A549 (cell line): Measurements from ENCODE around the gene PRR13. TPM values are rescaled to one million over a fixed set of nuclear protein-coding genes. Genes with fewer than 3 reads are reported as not detected.
"Not testable (repeated sequence)": the region's sequence is repeated elsewhere in the genome, so short reads cannot be mapped to it uniquely, and the experiment has no call there.

Experiments used
- ATAC-seq, 2 experiments: fragments of 200-7000 bp in 1 of 2; fragments of >200 bp in 1 of 2; cut with Nextera tagmentation in 1 of 2; cut with Tn5 transposase in 1 of 2; 3 replicates each; pipeline versions ENCODE4 v1.8.0 to v1.9.1; 2018 to 2020; ENCODE audit warnings: mild to moderate bottlenecking in 1 of 2, moderate library complexity in 1 of 2
- CTCF ChIA-PET: fragments of 300-600 bp; sonication (Branson Sonifier 250); formaldehyde crosslinking; extraction: SDS; loops from one replicate; lab custom pipeline; 2021; ENCODE audit warnings: antibody characterized with exemption, inconsistent platforms; lab: Yijun Ruan, JAX
- POLR2A ChIA-PET: fragments of 350-600 bp; formaldehyde crosslinking; extraction: SDS; loops from one replicate; lab custom pipeline; 2021; ENCODE audit warnings: antibody characterized with exemption, inconsistent platforms; lab: Yijun Ruan, JAX
- DNase-seq, 2 experiments: peaks; one replicate each; pipeline versions ENCODE4 v3.0.0 to v3.0.0-alpha.2; 2011 to 2016; ENCODE audit warnings: low read depth in 1 of 2, low spot score in 1 of 2
- FAIRE-seq: peaks from 2 replicates; lab custom pipeline; 2011; peaks lifted over from hg19 to GRCh38; lab: Jason Lieb, UNC
- H3K27ac ChIP-seq, 2 experiments: fragments of >200 bp; sonication (Bioruptor Twin); formaldehyde crosslinking; 3 replicates each; pipeline ENCODE4 v1.5.1; 2016 to 2017
- H3K4me1 ChIP-seq: fragments of >200 bp; sonication (Bioruptor Twin); formaldehyde crosslinking; 3 replicates; pipeline ENCODE4 v1.6.1; 2016
- H3K4me2 ChIP-seq: fragments of >200 bp; sonication (Bioruptor Twin); formaldehyde crosslinking; 3 replicates; pipeline ENCODE4 v1.6.1; 2016
- H3K4me3 ChIP-seq: fragments of >200 bp; sonication (Bioruptor Twin); formaldehyde crosslinking; 3 replicates; pipeline ENCODE4 v1.5.1; 2016
- H3K9me3 ChIP-seq: fragments of >200 bp; sonication (Bioruptor Twin); formaldehyde crosslinking; 3 replicates; pipeline ENCODE4 v1.6.1; 2016
- ATOH8 ChIP-seq: fragments of 250-450 bp; sonication (Bioruptor Pico); IDR thresholded peaks from 2 replicates; pipeline ENCODE4 v1.5.0; 2020; ENCODE audit warnings: low read depth, mild to moderate bottlenecking, moderate library complexity
- BCL3 ChIP-seq: fragments of >200 bp; sonication (Bioruptor Twin); formaldehyde crosslinking; IDR thresholded peaks from 3 replicates; pipeline ENCODE4 v1.6.1; 2016
- CBX2 ChIP-seq: fragments of 200-600 bp; sonication (generic); IDR thresholded peaks from 2 replicates; pipeline ENCODE4 v1.6.1; 2016; ENCODE audit warnings: low read depth, mild to moderate bottlenecking, borderline replicate concordance
- CEBPB ChIP-seq, 2 experiments: fragments of >200 bp in 1 of 2; sonication (Bioruptor Twin) in 1 of 2; formaldehyde crosslinking in 1 of 2; IDR thresholded peaks; 2 replicates each; pipeline ENCODE4 v1.6.1; 2012 to 2016
- CHD4 ChIP-seq: fragments of 200-600 bp; sonication (generic); IDR thresholded peaks from 2 replicates; pipeline ENCODE4 v1.6.1; 2016; ENCODE audit warnings: antibody characterized with exemption, mild to moderate bottlenecking, borderline replicate concordance
- E2F6 ChIP-seq: IDR thresholded peaks from 2 replicates; pipeline ENCODE4 v1.6.1; 2012; ENCODE audit warnings: low read depth, borderline replicate concordance
- EHF ChIP-seq: fragments of 250-450 bp; sonication (Bioruptor Pico); IDR thresholded peaks from 2 replicates; pipeline ENCODE4 v1.5.0; 2020; ENCODE audit warnings: mild to moderate bottlenecking
- EHMT2 ChIP-seq: fragments of 200-600 bp; sonication (generic); IDR thresholded peaks from 2 replicates; pipeline ENCODE4 v1.6.1; 2016; ENCODE audit warnings: antibody characterized with exemption, low read depth, mild to moderate bottlenecking, moderate library complexity
- ELK1 ChIP-seq: fragments of 150-350 bp; IDR thresholded peaks from 2 replicates; pipeline ENCODE4 v1.6.1; 2014; ENCODE audit warnings: low read depth, mild to moderate bottlenecking, low read length
- EP300 ChIP-seq, 2 experiments: fragments of >200 bp; sonication (Bioruptor Twin); formaldehyde crosslinking; IDR thresholded peaks; 2 replicates in 1 of 2; 3 replicates in 1 of 2; pipeline ENCODE4 v1.6.1; 2016 to 2017
- FOSB ChIP-seq: fragments of 250-450 bp; sonication (Bioruptor Pico); IDR thresholded peaks from 2 replicates; pipeline ENCODE4 v1.5.0; 2020; ENCODE audit warnings: mild to moderate bottlenecking, moderate library complexity
- FOSL2 ChIP-seq, 2 experiments: fragments of 450-650 bp in 1 of 2; fragments of >200 bp in 1 of 2; sonication (Bioruptor Twin) in 1 of 2; formaldehyde crosslinking; IDR thresholded peaks; 2 replicates each; pipeline versions ENCODE4 v1.5.0 to v1.6.1; 2016 to 2020; ENCODE audit warnings: mild to moderate bottlenecking in 1 of 2, moderate library complexity in 1 of 2
- FOXS1 ChIP-seq: fragments of 250-450 bp; sonication (Bioruptor Pico); IDR thresholded peaks from 2 replicates; pipeline ENCODE4 v1.5.0; 2020; ENCODE audit warnings: mild to moderate bottlenecking, moderate library complexity
- HES2 ChIP-seq: fragments of >200 bp; sonication (Bioruptor Twin); formaldehyde crosslinking; IDR thresholded peaks from 2 replicates; pipeline ENCODE4 v1.6.1; 2016
- HOXA7 ChIP-seq: fragments of 250-450 bp; sonication (Bioruptor Pico); IDR thresholded peaks from 2 replicates; pipeline ENCODE4 v1.5.0; 2020; ENCODE audit warnings: mild to moderate bottlenecking, moderate library complexity
- HOXB13 ChIP-seq: fragments of 250-450 bp; sonication (Bioruptor Pico); IDR thresholded peaks from 2 replicates; pipeline ENCODE4 v1.5.0; 2020; ENCODE audit warnings: low read depth, mild to moderate bottlenecking, moderate library complexity
- JUNB ChIP-seq: fragments of >200 bp; sonication (Bioruptor Twin); formaldehyde crosslinking; IDR thresholded peaks from 2 replicates; pipeline ENCODE4 v1.6.1; 2016
- KDM1A ChIP-seq: fragments of 200-600 bp; sonication (generic); IDR thresholded peaks from 2 replicates; pipeline ENCODE4 v1.6.1; 2016; ENCODE audit warnings: low read depth, mild to moderate bottlenecking
- KDM5A ChIP-seq: fragments of 200-600 bp; sonication (generic); IDR thresholded peaks from 2 replicates; pipeline ENCODE4 v1.6.1; 2016; ENCODE audit warnings: antibody characterized with exemption, mild to moderate bottlenecking
- MAZ ChIP-seq: fragments of 150-350 bp; IDR thresholded peaks from 2 replicates; pipeline ENCODE4 v1.6.1; 2014; ENCODE audit warnings: antibody characterized with exemption, low read depth, low read length, borderline replicate concordance
- MYC ChIP-seq: IDR thresholded peaks from 2 replicates; pipeline ENCODE4 v1.6.1; 2012; ENCODE audit warnings: mild to moderate bottlenecking, inconsistent platforms, low read length, improper control_type of control experiment, borderline replicate concordance
- PHF8 ChIP-seq: fragments of 200-600 bp; sonication (generic); IDR thresholded peaks from 2 replicates; pipeline ENCODE4 v1.6.1; 2016; ENCODE audit warnings: low read depth, mild to moderate bottlenecking, antibody characterized with exemption, moderate library complexity, borderline replicate concordance
- RAD21 ChIP-seq, 2 experiments: fragments of >200 bp in 1 of 2; sonication (Bioruptor Twin) in 1 of 2; formaldehyde crosslinking in 1 of 2; IDR thresholded peaks in 1 of 2; conservative IDR thresholded peaks in 1 of 2; 2 replicates in 1 of 2; 3 replicates in 1 of 2; pipeline ENCODE4 v1.6.1; 2012 to 2018; ENCODE audit warnings: inconsistent platforms in 1 of 2
- RCOR1 ChIP-seq: fragments of 150-350 bp; IDR thresholded peaks from 2 replicates; pipeline ENCODE4 v1.6.1; 2014; ENCODE audit warnings: antibody characterized with exemption, low read length, low read depth
- RFX5 ChIP-seq: fragments of 450-650 bp; IDR thresholded peaks from 2 replicates; pipeline ENCODE4 v1.7.1; 2014; ENCODE audit warnings: antibody characterized with exemption, mild to moderate bottlenecking, moderate library complexity
- SMC3 ChIP-seq: fragments of >200 bp; sonication (Bioruptor Twin); formaldehyde crosslinking; IDR thresholded peaks from 3 replicates; pipeline ENCODE4 v1.6.1; 2018; ENCODE audit warnings: inconsistent platforms
- TP53 ChIP-seq: fragments of 250-450 bp; sonication (Bioruptor Pico); IDR thresholded peaks from 2 replicates; pipeline ENCODE4 v1.5.0; 2021; ENCODE audit warnings: mild to moderate bottlenecking, moderate library complexity
- USF2 ChIP-seq: fragments of 450-650 bp; IDR thresholded peaks from 2 replicates; pipeline ENCODE4 v1.6.1; 2014; ENCODE audit warnings: antibody characterized with exemption
- ZFP36 ChIP-seq: fragments of 450-650 bp; IDR thresholded peaks from 2 replicates; pipeline ENCODE4 v1.6.1; 2014; ENCODE audit warnings: borderline replicate concordance; ENCODE audit not compliant: partially characterized antibody
- WGBS: methylation state at CpG from one replicate; pipeline ENCODE4 v1.1.6; 2017; ENCODE audit errors: missing lambda C conversion rate; 5-methylcytosine and 5-hydroxymethylcytosine counted together
- polyA plus RNA-seq, 4 experiments: library from polyadenylated mRNA; depleted of rRNA in 3 of 4; stranded (reverse); fragments of >200 nt; fragmentation: RNase III in 1 of 4; extraction: RNeasy Plus Mini Kit Qiagen cat#74134 plus additional on column Dnase treatment in 1 of 4; gene quantifications; 2 replicates in 3 of 4; 3 replicates in 1 of 4; pipeline ENCODE4 v1.2.3, GENCODE V29; 2011 to 2017

Gene PRR13
- polyA plus RNA-seq, 2 of the 4 experiments (the other 2 are of a cell fraction), result 203 to 221 TPM

- 0 out of 2 replicates have a peak, but pooled peaks have one; percentile 5 for TF ChIP-seq E2F6
- TF ChIP-seq HOXA7 (CRISPR knock-in tag), result no peak
- no peak for TF ChIP-seq JUNB
- no peak for TF ChIP-seq FOSL2 (IDR thresholded peaks at IDR 0.05)
- TF ChIP-seq FOSL2 (CRISPR knock-in tag; IDR thresholded peaks at IDR 0.05), result peak; percentile 4; the same call in 1 of the 2 replicates
- TF ChIP-seq CHD4, result no peak
- no peak for TF ChIP-seq EP300 (IDR thresholded peaks at IDR 0.05)
- TF ChIP-seq MYC, result no peak
- no peak for TF ChIP-seq PHF8
- no peak for TF ChIP-seq ELK1
- TF ChIP-seq RCOR1, result no peak
- TF ChIP-seq ZFP36, result no peak
- TF ChIP-seq SMC3, result no peak
- TF ChIP-seq RAD21 (conservative IDR thresholded peaks at IDR 0.05 in 1 of 2, IDR thresholded peaks at IDR 0.05 in 1 of 2), result no peak
- no peak for TF ChIP-seq KDM1A
- peak; percentile 69 for TF ChIP-seq HES2
- TF ChIP-seq HOXB13 (CRISPR knock-in tag), result no peak
- TF ChIP-seq FOXS1 (CRISPR knock-in tag), result no peak
- peak; percentile 90 to 97 for TF ChIP-seq CEBPB (IDR thresholded peaks at IDR 0.05)
- TF ChIP-seq RFX5, result no peak
- no peak for TF ChIP-seq CBX2
Observed at GRCh38 chr12:53441040-53441833, at the start of gene PRR13 (continued).

GRCh38 chr12:53399896-53400295 is 41.6 kb upstream of the PRR13 start:
- Histone ChIP-seq H3K4me1 (no peaks in the 10 kb centered on the region), H3K27ac (no peak overlapping the region), H3K9me3 (no peaks in the 10 kb centered on the region), H3K4me2 (no peak overlapping the region), H3K4me3 (no peak overlapping the region)
- ATAC-seq (no peak), DNase-seq (no peak), FAIRE-seq (no peak)
- CTCF ChIA-PET, result interaction anchor here (1.1 to 1.8 kb wide), 2 partner anchors 23 to 66 kb away, joined by 4 read pairs; no protein-coding TSS in a partner anchor
- POLR2A ChIA-PET, result no interaction called here
- WGBS, result 88% methylated on average over 7 of the region's 7 CpGs
- no peak for TF ChIP-seq TP53 (CRISPR knock-in tag)
- no peak for TF ChIP-seq FOSB (CRISPR knock-in tag)
- TF ChIP-seq EP300 (IDR thresholded peaks at IDR 0.05), result no peak
- no peak for TF ChIP-seq USF2
- no peak for TF ChIP-seq MAZ
- TF ChIP-seq EHF (CRISPR knock-in tag), result no peak
- TF ChIP-seq FOXS1 (CRISPR knock-in tag), result no peak
- TF ChIP-seq ATOH8 (CRISPR knock-in tag), result no peak
- TF ChIP-seq PHF8, result no peak
- TF ChIP-seq ZFP36, result no peak
- no peak for TF ChIP-seq KDM5A
- TF ChIP-seq JUNB, result no peak
- no peak for TF ChIP-seq EHMT2
- no peak for TF ChIP-seq BCL3
- no peak for TF ChIP-seq HOXA7 (CRISPR knock-in tag)
- TF ChIP-seq HES2, result no peak
- TF ChIP-seq RFX5, result no peak

- CTCF ChIA-PET, result interaction anchor here (1.0 to 5.0 kb wide), 3 partner anchors 19 to 50 kb away, joined by 3 to 29 read pairs (median 9); no protein-coding TSS in a partner anchor
- H3K4me2 ChIP-seq, H3K4me3 ChIP-seq, ATAC-seq, H3K27ac ChIP-seq, H3K9me3 ChIP-seq, FAIRE-seq, H3K4me1 ChIP-seq, DNase-seq: not testable (repeated sequence)
- POLR2A ChIA-PET, result interaction anchor here (1.1 kb wide), 1 partner anchor 23 kb away, joined by 3 read pairs; no protein-coding TSS in a partner anchor
- 93% methylated on average over 16 of the region's 16 CpGs for WGBS
Observed at GRCh38 chr12:53402351-53402750, 39.2 kb upstream of the PRR13 start.
